Pancreas (tissue), 10 donors: Measurements from ENCODE around the gene CYP4F12. TPM values are rescaled to one million over a fixed set of nuclear protein-coding genes. Genes with fewer than 3 reads are reported as not detected.

Experiments used
- ATAC-seq, 4 donors: fragments of 200-7000 bp; cut with Tn5 transposase; one replicate each; pipeline versions ENCODE4 v1.8.0 to v1.9.1; 2020; ENCODE audit warnings: mild to moderate bottlenecking in 4 of 4, moderate library complexity in 4 of 4
- DNase-seq, 6 donors: peaks; one replicate each; pipeline ENCODE4 v3.0.0-alpha.2; 2020
- FAIRE-seq: peaks from 2 replicates; lab custom pipeline; 2012; peaks lifted over from hg19 to GRCh38; lab: Jason Lieb, UNC
- H3K27ac ChIP-seq, 4 donors: fragments of 200-600 bp; sonication (generic); 1 replicate in 3 of 4; 2 replicates in 1 of 4; pipeline versions ENCODE4 v1.5.0 to v1.8.0; 2020
- H3K27me3 ChIP-seq, 4 donors: fragments of 200-600 bp; one replicate each; pipeline ENCODE4 v1.8.0; 2021
- H3K36me3 ChIP-seq, 3 donors: fragments of 200-600 bp; sonication (generic) in 1 of 3; one replicate each; pipeline versions ENCODE4 v1.5.0 to v1.8.0; 2020 to 2021
- H3K4me1 ChIP-seq, 3 donors: fragments of 200-600 bp; one replicate each; pipeline ENCODE4 v1.8.0; 2021
- H3K4me3 ChIP-seq, 4 donors: fragments of 200-600 bp; sonication (generic) in 2 of 4; one replicate each; pipeline versions ENCODE4 v1.5.0 to v1.8.0; 2020 to 2021
- H3K9me3 ChIP-seq, 4 donors: fragments of 200-600 bp; one replicate each; pipeline ENCODE4 v1.8.0; 2021
- CTCF ChIP-seq, 4 donors: fragments of 200-600 bp; sonication (generic) in 3 of 4; IDR thresholded peaks; one replicate each; pipeline versions ENCODE4 v1.5.0 to v1.8.0; 2021; ENCODE audit warnings: antibody characterized with exemption in 4 of 4
- WGBS, 2 donors: extraction: QIAGEN DNeasy Blood & Tissue Kit; methylation state at CpG; one replicate each; pipeline ENCODE4 v1.1.7; 2013; 5-methylcytosine and 5-hydroxymethylcytosine counted together
- intact Hi-C, 3 donors: fragments of 100-400 bp; cut with DNase I; formaldehyde crosslinking; loops; one replicate each; pipeline versions ENCODE4 v1.11.1 to v1.14.2; 2022
- polyA plus RNA-seq, 2 donors: library from polyadenylated mRNA; stranded (reverse); fragments of 200-250 nt; gene quantifications; one replicate each; pipeline ENCODE4 v1.2.3, GENCODE V29; 2013
- total RNA-seq, 6 donors: library from RNA; stranded (reverse); fragmentation: NEBNext Ultra II Directional in 4 of 6; extraction: Animal tissue kit (Norgen Biotek cat#: 25700) in 4 of 6; gene quantifications; one replicate each; pipeline versions ENCODE4 v1.2.1 to v1.2.4, GENCODE V29; 2021 to 2023
- donor health status: healthy with polysubstance abuse.
- donor health status: DM: no; HTN: no; CAD: no; lungs with moderate emphysema.
- donor health status: DM: no; HTN: no; CAD: no.
- donor health status: control.
- donor health status: control.
- donor health status: Bipolar disorder and iron deficiency.
- donor health status: DM: yes; HTN: yes; CAD: no.
- donor health status: DM: no; HTN: no; CAD: no.
- donor health status: DM: no; HTN: no; CAD: no.
- donor health status: DM: yes; HTN: yes; CAD: no.

Gene CYP4F12
- total and polyA plus RNA-seq, 8 donors, result 0.28 to 6.1 (median 0.72) TPM

DNA sequence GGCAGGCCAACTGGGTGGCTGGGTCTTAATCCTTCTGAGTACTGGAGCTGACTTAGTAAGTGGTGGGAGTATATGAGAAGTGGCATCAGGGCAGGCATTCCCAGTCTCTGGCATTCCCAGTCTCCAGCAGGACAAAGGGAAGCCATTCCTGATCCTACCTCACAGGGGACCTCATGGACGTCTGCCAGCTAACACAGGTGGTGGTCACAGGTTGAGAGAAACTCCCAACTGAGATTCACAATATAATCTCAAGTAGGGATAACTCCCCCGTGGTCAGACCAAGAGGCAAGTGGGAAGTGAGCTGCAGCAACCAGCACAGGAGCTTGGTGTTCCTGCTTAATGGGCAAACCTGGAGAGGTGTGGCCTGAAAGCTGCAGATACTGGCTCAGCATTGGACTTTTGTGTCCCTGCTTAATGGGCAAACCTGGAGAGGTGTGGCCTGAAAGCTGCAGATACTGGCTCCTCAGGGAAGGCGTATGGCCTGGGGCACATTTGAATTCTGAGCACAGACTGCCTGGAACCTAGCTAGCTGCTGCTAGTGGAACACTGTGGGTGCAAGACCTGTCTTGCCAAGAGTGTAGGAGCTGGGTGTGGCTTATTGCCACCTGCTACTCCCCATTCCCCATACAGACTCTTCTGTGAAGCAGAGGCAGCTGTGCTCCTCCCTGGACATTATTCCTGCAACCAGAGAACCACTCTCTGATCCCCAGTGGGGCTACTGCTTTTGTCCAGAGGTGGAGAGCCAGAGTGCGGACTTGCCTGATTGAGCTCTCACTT, 29.1 kb downstream of the CYP4F12 start:
- 49 to 50% methylated on average over 3 to 4 of the region's 4 CpGs for WGBS, 2 donors
- no peak for FAIRE-seq

DNA sequence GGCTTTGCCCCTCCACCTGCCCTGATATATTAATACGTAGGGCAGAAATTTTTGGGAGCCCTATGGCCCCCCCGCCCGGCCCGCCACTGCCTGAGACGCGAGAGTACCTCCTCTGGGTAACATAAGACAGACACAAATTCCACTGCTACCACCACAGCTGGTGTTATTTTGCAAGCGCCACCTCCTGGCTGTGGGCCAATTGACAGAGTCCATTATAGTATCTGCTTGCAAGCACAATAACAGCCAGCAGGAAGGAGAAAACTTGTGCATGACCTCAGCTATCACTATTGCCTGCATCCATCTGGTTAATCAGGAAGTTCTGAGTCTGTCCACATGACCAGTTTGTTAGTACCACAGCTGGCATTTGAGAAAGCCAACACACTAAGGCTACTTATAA, 29.6 kb downstream of the CYP4F12 start:
- no peak for FAIRE-seq
- intact Hi-C loops, result no loop called here
- H3K27ac ChIP-seq, result no peak overlapping the region

More for the DNA sequence above, 29.1 kb downstream of the CYP4F12 start:
- no peaks in the 10 kb centered on the region for H3K4me1 ChIP-seq
- no peak for TF ChIP-seq CTCF (IDR thresholded peaks at IDR 0.05)
- peak in 2 of 4 donors; percentile 49 to 66 for ATAC-seq
- H3K36me3 ChIP-seq, result no peaks in the 10 kb centered on the region
- H3K9me3 ChIP-seq, result no peaks in the 10 kb centered on the region
- no peak for DNase-seq
- H3K27me3 ChIP-seq, result no peaks in the 10 kb centered on the region
- H3K27ac ChIP-seq, result no peak overlapping the region
- intact Hi-C loops, result no loop called here
- H3K4me3 ChIP-seq, result no peak overlapping the region

DNA sequence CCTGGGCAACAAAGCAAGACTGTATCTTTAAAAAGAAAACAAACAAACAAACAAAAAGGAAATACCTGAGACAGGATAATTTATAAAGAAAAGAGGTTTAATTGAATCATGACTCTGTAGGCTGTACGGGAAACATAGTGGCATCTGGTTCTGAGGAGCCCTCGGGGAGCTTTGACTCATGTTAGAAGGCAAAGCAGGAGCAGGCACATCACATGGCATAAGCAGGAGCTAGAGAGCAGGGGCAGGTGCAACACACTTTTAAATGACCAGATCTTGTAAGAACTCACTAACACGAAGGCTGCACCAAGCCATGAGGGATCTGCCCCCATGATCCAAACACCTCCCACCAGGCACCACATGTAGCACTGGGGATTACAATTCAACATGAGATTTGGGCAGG, 41.8 kb downstream of the CYP4F12 start:
- intact Hi-C loops, result no loop called here
- WGBS, 2 donors, result 36% methylated on average over 3 of the region's 3 CpGs
- Histone ChIP-seq H3K36me3 (no peaks in the 10 kb centered on the region), H3K27ac (no peak overlapping the region), H3K27me3 (peaks cover 0 to 7% (median 0%) of the 10 kb centered on the region in 4 donors), H3K4me1 (no peaks in the 10 kb centered on the region), H3K9me3 (no peaks in the 10 kb centered on the region), H3K4me3 (no peak overlapping the region)
- FAIRE-seq (no peak), DNase-seq (no peak), ATAC-seq (no peak)
- TF ChIP-seq CTCF (IDR thresholded peaks at IDR 0.05), result no peak

More for the DNA sequence above, 29.6 kb downstream of the CYP4F12 start:
- ATAC-seq (peak; percentile 46 to 92 (median 80)), DNase-seq (peak; percentile 36 to 74 (median 54))
- no peak overlapping the region for H3K4me3 ChIP-seq
- no peaks in the 10 kb centered on the region for H3K4me1 ChIP-seq
- TF ChIP-seq CTCF (IDR thresholded peaks at IDR 0.05), result no peak
- H3K9me3 ChIP-seq, result no peaks in the 10 kb centered on the region
- H3K36me3 ChIP-seq, result no peaks in the 10 kb centered on the region
- H3K27me3 ChIP-seq, result no peaks in the 10 kb centered on the region
- WGBS, 2 donors, result 4 to 9% methylated on average over 7 of the region's 7 CpGs

DNA sequence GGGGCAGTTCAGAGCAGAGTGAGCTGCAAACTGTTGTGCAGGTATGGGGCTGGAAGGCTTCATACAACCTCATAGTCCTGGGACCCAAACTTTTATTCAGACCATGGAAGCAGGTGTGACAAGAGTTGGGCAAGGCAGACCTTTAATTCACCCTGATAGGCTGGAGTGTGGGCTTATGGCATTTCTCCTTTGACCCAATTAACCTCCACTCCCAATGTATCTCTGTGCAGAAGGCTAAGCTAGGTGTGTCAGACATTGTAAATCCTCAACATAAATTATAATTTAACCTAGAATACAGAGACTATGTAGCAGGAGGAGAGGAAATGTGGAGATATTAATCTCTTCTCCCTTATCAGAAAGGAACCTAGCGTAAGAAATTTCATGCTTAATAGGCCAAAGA, 42.8 kb downstream of the CYP4F12 start:
- Histone ChIP-seq H3K9me3 (no peaks in the 10 kb centered on the region), H3K4me3 (no peak overlapping the region), H3K36me3 (no peaks in the 10 kb centered on the region), H3K4me1 (no peaks in the 10 kb centered on the region), H3K27ac (no peak overlapping the region), H3K27me3 (peaks cover 0 to 7% (median 0%) of the 10 kb centered on the region in 4 donors)
- DNase-seq, result no peak
- FAIRE-seq, result no peak
- 60 to 82% methylated on average over 1 of the region's 1 CpG for WGBS, 2 donors
- TF ChIP-seq CTCF (IDR thresholded peaks at IDR 0.05), result no peak
- ATAC-seq, result no peak
- intact Hi-C loops, result no loop called here

DNA sequence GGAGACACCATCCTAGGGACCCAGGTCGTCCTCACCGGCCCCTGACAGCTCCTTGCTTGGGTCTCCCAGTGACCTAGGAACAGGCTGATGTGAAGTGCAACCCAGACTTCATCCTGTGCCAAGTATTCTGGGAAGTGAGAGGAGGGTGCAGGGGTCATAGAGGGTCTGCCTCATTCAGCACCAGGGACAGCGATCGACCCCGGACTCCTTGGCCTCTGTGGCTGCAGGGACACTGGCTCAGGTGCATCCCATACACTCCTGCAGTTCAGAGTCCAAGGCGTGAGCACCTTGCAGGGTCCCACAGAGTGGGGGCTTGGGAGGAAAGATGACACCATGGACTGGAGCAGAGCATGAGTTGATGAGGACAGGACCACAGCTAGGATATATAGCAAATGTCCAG, 44.9 kb downstream of the CYP4F12 start:
- FAIRE-seq, result no peak

More for the DNA sequence above, 44.9 kb downstream of the CYP4F12 start:
- Histone ChIP-seq H3K27me3 (peaks cover 0 to 7% (median 0%) of the 10 kb centered on the region in 4 donors), H3K4me3 (no peak overlapping the region), H3K9me3 (no peaks in the 10 kb centered on the region), H3K4me1 (no peaks in the 10 kb centered on the region), H3K36me3 (no peaks in the 10 kb centered on the region), H3K27ac (no peak overlapping the region)
- no peak for TF ChIP-seq CTCF (IDR thresholded peaks at IDR 0.05)
- ATAC-seq, result no peak
- 10 to 15% methylated on average over 6 of the region's 6 CpGs for WGBS, 2 donors
- intact Hi-C loops, result no loop called here
- no peak for DNase-seq
